Measurements from ENCODE around the gene GTPBP3.

The GTPBP3 gene

DNA sequence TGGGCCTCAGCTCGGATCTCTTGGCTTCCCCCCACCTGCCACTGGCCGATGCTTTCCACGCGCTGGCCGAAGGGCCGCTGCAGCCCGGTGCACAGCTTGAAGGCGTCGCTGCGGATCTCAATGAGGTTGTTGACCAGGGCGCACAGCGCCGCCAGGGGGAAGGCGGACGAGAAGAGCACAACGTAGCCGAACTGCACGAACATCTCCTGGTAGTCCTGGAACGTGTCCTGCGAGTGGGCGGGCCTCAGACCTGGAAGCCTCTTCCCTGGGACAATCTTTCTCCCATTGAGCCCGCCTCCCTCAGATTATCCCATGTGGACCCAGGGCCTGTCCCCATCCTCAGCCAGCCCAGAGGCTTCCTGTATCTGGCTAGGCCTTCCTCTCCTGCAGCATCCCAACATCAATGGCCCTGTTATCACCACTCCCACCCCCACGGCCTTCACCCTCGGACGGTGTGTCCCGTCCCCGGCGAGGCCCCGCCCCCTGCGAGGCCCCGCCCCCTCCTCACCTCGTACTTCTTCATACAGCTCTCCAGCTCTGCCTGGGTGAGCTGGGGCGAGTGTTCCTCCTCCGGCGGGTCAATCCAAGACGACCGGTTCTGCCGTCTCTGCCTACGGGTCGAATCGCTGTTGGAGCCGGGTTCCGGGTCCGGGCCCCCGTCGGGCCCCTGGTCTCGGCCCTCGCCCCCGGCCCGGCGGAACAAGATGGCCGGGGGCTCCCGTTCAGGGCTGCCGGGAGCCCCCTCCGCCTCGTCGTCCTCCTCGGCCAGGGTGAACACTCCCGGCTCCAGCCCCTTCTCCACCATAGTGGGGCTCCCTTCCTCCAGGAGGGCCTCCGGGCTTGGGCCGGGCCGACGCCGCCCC, 9.5 kb upstream of the GTPBP3 start:
- no peak for DNase-seq (ENCODE audit: low read depth in 2 of 3, low spot score in 2 of 3)

DNA sequence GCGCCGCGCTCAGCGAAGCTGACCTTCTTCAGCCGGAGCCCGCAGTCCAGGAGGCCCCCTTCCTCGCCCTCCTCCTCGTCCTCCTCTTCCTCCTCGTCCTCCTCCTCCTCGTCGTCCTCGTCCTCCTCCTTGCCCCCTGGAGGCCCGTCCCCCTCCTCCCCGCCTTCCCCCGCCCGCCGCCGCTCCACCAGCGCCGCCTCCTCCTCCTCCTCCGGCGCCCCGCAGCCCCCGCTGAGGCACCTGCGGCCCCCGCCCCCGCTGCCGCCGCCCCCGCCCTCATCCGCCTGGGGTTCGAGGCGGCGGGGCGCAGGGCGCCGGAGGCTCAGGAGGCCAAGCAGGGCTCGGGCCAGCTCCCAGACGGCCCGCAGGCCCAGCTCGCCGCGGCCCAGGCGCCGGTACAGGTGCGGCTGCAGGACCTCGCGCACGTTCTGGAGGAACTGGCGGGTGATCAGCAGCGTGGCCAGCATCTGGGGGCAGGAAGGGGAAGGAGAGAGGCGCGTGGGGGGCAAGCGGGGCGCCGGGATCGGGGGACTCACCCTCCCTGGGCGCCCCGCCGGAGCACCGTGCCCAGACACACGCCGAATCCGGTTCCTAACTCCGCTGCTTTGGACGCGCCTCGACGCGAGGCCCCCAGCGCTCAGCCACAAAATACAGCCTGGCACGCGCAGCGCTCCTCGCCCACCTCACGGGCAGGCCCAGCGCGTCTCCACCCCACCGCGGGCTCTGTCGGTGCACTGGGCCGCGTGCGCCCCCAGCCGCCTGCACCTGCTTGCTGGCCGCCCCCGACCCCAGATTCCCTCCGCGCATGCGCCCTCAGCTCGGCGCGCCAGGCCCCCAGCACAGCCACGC, 8.6 kb upstream of the GTPBP3 start:
- no peak for DNase-seq (ENCODE audit: low read depth in 2 of 3, low spot score in 2 of 3)

DNA sequence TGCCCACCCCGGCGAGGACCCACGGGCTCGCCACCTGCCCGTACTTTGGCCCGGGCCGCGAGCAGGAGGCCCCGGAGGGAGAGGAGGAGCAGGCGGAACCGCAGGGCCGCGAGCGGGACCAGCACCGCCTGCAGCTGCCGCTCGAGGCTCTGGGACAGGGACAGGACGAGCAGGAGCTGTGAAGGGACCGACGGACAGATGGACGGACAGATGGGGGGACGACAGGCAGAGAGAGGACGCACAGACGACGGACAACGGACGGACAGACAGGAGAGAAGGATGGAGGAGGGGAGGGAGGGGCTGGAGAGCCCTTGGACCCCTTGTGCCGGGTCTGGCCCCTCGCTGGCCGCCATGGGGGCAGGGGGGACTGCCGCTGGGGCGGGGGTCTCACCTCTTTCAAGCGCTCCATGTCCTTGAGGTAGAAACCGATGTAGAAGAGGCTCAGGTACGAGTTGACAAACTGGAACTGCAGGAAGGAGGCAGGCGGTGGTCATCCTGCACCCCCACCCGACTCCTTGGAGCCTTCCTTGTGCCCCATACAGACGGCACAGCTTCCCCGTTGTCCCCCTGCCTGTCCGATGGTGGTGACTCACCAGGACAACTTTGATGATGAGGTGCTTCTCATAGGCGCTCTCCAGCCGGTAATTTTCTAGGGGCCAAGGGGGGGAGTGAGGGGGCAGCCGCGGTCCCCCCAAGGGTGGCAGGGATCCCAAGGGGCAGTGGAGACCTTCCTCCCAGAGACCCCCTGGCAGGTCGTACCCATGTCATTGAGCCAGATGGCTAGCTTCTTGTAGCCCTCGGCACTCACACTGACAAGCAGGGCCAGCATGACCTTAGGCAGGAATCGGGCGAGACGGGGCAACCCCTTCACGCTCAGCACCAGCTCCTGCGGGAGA, 7.7 kb upstream of the GTPBP3 start:
- DNase-seq (ENCODE audit: low read depth in 2 of 3, low spot score in 2 of 3) = no peak

DNA sequence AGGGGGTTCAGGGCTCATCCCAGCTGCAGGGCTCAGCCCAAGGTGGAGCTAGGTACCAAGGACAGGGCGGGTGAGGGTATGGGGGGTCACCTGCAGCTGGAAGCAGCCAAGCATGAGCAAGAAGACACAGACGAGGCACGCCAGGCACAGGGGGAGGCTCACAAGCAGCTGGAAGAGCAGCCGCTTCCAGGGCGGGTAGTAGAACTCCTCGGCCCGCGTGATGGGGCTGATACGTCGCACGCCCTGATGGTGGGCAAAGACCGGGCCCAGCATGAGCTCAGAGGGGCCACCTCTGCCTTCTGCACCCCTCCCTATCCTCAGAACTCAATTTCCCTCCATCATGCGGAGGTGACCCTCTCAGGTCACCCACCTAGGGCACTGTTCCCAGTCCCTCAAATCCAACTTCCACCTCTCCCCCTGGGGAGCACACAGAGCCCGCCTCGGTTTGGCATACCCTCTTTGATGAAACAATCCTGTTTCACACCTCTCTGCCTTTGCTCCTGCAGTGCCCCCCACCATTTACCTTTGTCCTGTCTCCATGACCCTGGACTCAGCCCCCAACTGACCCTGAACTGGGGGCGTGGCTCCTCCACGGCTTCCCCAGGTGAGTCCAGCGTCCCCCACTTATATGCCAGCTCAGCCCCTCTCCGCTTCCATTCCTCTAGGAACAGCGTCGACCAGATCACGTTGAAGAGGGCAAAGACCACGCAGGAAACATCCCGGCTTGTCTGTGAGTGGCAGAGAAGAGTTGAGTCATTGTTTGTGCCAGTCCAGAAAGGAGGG, 6.9 kb upstream of the GTPBP3 start:
- no peak for DNase-seq (ENCODE audit: low read depth in 2 of 3, low spot score in 2 of 3)

DNA sequence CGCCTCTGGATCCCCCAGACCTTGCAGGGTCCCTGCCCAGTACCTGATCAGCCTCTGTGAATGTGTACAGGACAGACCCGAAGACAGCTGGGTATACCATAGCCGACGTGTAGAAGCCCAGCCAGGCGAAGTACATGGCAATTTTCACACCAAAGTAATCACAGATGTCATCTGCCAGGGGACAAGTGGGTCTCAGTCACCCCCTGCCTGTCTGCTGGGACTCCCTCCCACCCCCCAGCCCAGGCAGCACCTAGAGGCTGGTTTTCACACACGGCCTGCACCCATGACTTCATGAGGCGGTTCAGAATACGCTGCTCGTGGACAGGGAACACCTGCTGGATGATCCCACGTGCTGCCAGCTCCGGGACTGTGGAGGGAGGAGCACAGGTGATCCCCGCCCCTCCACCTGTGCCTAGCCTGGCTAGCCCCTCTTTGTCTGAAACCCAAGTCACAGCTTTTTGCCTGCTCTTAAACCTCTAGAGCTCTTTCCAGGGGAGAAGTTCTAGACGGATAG, 6.3 kb upstream of the GTPBP3 start:
- no peak for DNase-seq (ENCODE audit: low read depth in 2 of 3, low spot score in 2 of 3)

DNA sequence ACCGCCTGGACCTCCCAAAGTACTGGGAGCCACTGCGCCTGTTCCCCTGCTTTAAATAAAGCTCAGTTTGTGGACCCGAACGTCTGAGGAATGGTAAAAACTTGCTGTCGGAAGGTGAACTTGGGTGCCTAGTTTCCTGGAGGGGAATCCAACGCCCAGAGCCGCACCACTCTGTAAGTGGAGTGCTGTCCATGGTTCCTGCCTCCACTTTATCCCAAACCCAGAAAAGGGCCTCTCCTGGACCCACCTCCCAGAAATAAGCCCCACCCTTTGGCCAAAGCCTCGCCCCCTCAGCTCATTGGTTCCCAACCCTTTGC, 5.0 kb upstream of the GTPBP3 start:
- no peak for DNase-seq (ENCODE audit: low read depth in 2 of 3, low spot score in 2 of 3)

DNA sequence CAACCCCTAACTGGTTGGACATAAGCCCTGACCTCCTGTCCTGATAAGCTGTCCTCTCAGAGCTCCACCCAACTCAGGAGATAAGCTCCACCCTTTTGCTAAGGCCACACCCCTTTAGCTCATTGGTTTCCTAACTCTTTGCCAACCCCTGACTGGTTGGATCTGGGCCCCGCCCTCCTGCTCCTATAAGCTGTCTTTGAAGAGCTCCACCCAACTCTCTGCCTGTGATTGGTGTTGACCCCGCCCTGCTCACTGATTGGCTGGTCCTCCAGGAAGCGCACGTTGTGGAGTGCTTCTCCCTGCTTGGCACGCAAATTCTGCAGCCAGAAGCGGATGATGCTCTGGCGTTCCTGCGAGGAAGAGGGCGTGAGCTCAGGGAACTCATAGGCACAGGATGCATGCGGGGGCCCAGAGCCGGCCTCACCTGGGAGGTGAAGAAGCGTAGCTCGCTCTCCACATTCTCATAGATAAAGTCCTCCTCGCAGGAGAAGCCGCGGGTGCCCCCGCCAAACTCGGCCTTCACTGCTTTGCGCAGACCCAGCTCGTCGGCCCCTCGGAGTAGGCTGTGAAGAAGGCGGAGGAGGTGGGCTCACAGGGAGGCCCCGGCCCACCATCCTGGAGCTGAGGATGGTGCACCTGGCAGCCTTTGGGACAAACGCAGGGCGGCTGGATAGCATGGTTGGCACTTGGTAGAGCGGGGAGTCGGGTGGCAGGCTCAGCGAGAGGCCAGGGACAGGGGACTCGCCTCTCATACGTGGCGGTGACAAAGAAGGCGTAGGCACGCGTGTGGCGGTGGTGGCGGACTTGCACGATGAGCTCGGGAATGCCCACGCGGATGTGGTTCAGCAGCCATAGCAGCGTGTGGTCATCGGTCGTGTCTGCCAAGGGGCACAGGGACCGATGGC, 4.4 kb upstream of the GTPBP3 start:
- no peak for DNase-seq (ENCODE audit: low read depth in 2 of 3, low spot score in 2 of 3)

DNA sequence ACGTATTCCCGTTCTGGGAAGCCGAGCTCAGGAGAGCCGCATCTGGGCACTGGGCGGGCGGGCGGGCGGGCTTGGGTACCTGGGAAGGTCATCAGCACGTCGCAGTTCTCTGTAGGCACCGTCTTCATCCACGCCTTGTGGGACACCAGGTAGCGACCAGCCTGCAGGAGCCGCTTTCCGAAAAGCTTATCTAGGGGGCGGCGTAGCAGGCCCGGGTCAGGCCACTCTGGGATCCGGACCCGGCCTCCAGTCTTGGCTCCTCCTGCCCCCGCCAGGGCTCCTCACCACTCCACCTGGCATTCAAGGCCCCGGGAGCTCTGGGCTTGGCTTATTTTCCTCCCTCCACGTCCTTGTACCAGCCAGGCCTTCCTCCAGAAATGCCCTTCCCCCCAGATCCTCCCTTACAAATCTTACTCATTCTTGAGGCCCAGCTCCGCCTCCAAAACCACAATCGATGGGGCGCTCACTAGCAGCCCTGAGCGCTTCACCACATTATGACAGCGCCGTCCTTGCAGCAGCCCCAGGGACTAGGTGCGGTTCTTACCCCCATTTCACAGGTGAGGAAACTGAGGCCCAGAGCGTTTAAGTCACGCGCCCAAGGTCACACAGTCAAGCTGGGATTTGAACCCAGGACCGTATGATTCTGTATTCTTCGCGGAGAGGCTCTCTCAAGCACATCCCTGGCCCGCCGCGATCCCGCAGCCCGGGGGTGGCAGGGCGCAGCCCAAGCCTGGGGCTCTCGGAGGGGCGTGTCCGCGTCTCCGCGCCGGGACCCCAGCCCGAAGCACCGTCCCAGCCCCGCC, 3.5 kb upstream of the GTPBP3 start:
- peak in 2 of 3 experiments; percentile 35 to 56 for DNase-seq (ENCODE audit: low read depth in 2 of 3, low spot score in 2 of 3)

DNA sequence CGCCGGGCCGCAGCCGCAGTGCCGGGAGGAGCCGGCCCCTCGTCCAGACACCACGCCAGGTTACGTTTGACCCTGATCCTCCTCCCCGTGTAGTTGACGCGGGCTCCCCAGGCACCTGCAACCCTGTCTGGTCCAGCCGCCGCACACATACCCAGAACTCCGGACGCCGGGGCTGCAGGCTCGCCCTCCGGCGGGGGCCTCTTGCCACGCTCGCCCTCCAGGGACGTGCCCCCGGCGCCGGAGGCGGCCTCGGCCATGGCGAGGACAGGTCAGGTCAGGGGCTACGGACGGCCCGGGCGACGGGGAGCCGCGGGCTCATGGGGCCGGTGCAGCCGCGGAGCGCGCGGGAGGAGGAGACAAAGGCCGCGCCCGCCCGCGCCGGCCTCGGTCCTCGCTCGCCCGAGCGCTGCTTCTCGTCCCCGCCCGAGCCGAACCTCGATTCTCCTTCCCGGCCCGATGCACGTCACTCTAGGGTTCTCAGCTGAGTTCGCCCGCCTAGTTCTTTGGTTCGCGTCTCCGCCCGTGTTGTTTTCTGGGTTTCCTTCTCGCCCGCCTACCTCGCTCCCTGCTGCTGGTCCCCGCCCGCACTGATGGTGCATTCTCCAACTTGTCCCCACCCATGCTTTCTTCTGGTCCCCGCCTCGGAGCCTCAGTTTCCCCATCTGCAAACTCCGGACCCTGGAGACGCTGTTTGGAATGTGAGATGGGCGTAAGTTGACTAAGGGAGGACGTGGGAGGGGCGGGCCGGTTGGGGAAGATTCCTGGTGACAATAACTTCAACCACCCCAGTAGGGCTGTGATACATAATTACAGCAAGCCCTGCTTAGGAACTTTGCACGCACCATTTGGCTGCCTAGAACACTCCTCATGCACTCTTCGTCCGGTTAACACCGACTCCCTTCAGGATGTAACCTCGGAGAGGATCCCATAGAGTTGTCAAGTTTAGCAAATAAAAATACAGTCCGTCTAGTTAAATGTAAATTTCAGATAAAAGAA, 2.6 kb upstream of the GTPBP3 start, which contains the start of gene ANO8:
Gene ANO8 (minus strand): TSS at position 442 of the 996 bp plus-strand sequence. CDS start 185 bp downstream, at position 257.
- peak; percentile 83 to 90 (median 85) for DNase-seq (ENCODE audit: low read depth in 2 of 3, low spot score in 2 of 3)

DNA sequence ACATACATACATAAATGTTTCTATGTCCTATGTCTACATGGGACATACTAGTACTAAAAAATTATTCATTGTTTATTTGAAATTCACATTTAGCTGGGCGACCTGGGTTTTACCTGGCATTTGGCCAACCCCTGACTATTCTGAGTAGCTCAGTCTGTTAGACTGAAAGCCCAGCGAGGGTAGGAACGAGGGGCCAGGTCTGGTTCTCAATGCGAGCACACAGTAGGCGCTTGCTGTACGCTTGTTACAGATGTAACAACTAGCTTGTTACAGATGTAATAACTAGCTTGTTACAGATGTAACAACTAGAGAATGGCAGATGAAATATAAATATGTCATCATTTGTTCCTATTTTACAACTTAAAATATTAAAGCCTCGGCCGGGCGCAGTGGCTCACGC, 1.8 kb upstream of the GTPBP3 start:
- no peak for DNase-seq (ENCODE audit: low read depth in 2 of 3, low spot score in 2 of 3)

DNA sequence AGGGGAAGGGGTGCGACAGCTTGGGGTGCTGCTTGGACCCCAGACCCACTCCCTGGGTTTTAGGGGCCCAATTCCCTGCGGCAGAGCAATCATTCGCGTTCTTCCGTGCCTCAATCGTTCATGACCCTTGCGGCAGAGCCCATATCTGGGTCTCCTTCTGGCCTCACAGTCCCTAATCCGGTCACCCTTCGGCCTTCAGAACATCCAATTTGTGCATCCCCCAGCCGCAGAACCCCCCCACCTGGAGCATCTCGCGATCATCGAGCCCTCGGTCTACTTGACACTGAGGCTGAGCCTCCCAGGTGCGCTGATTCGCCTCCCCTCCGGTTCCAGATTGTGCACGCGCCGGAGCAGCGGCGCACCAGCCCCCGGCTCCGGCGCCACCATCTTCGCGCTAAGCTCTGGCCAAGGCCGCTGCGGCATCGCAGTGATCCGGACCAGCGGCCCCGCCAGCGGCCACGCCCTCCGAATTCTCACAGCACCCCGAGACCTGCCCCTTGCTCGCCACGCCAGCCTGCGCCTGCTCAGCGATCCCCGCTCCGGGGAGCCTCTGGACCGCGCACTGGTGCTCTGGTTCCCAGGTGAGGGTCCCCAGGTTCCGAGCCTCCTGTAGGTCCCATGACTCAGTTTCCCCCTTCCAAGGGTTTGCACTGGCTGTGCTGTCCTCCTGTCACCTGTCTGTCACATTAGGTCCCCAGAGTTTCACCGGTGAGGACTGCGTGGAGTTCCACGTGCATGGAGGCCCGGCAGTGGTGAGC, 501 bp downstream of the GTPBP3 start:
- peak in 1 of 3 experiments; percentile 17 for DNase-seq (ENCODE audit: low read depth in 2 of 3, low spot score in 2 of 3)

DNA sequence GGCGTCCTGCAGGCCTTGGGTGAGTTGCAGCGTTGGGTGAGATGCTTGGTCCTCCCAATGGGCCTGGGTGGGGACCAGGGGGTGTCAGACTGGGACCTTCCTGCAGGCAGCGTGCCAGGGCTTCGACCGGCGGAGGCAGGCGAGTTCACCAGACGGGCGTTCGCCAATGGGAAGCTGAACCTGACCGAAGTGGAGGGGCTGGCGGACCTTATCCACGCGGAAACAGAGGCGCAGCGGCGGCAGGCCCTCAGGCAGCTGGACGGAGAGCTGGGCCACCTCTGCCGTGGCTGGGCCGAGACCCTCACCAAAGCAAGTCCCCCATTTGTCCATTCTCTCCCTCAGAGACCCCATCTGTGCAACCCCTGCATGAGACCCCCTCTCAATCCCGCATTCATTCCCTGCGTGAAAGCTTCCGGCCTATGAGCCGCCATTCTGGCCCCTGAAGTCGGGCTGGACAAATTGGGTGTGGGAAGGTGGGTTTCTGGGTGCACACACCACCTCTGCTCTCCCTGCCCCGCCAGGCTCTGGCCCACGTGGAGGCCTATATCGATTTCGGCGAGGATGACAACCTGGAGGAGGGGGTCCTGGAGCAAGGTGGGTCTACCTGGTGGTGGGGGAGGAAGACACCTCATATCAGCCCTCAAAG, 1.2 kb downstream of the GTPBP3 start:
- no peak for DNase-seq (ENCODE audit: low read depth in 2 of 3, low spot score in 2 of 3)

DNA sequence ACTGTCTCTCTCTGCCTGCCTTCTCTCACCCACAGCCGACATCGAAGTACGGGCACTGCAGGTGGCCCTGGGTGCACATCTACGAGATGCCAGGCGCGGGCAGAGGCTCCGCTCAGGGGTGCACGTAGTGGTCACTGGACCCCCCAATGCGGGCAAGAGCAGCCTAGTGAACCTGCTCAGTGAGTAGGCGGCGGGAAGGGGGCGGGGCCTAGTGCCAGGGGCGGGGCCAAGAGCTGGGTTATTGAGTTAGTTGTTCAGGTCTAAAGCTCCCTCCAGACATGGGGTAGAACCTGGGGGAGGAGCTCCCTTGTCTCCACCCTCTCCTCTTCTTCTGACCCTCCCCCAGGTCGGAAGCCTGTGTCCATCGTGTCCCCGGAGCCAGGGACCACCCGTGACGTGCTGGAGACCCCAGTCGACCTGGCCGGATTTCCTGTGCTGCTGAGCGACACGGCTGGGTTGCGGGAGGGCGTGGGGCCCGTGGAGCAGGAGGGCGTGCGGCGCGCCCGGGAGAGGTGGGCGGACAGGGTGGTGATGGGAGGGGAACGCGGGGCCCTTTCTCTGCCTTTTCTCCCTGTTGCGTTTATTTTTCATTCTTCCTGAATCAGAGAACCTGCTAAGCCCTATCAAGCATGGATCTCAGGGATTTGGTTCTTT, 1.9 kb downstream of the GTPBP3 start:
- DNase-seq (ENCODE audit: low read depth in 2 of 3, low spot score in 2 of 3) = peak in 1 of 3 experiments; percentile 28

DNA sequence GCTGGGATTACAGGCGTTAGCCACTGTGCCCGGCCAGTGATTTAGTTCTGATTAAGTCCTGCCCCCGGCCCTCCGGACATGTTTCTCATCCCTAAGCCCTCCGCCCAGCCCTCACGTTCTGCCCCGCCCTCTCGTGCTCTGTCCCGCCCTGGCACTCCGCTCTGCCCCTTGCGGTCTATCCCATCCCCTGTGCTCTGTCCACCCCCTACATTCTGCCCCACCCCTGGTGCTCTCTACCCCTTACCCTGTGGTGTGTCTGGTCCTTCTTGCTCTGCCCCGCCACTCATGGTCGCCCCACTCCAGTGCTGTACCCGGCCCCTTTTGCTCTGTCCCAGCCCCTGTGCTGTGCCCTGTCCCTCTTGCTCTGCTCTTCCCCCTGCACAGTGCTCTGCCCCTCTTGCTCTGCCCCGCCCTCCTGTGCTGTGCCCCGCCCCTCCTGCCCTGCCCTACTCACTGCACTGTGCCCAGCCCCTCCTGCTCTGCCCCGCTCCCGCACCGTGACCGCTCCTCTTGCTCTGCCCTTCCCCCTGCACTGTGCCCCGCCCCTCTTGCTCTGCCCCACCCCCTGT, 3.0 kb downstream of the GTPBP3 start:
- DNase-seq (ENCODE audit: low read depth in 2 of 3, low spot score in 2 of 3) = no peak

DNA sequence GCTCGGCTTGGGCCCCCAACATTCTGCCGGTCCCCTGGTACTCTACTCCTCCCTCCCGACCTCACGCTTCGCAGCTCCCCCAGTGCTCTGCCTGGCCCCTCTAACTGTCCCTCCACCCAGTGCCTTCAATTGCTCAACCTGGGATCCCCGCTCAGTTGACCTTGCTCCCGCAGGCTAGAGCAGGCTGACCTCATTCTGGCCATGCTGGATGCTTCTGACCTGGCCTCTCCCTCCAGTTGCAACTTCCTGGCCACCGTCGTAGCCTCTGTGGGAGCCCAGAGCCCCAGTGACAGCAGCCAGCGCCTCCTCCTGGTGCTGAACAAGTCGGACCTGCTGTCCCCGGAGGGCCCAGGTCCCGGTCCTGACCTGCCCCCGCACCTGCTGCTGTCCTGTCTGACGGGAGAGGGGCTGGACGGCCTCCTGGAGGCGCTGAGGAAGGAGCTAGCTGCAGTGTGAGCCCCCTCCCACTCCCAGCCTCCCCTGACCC, 3.6 kb downstream of the GTPBP3 start:
- no peak for DNase-seq (ENCODE audit: low read depth in 2 of 3, low spot score in 2 of 3)

Data from activated CD8-positive, alpha-beta memory T cell treated with anti-CD3 and anti-CD28 coated beads for 48 hours (primary cell).